ENCODE measurements around the gene TMEM100. TPM values are rescaled to one million over a fixed set of nuclear protein-coding genes. Genes with fewer than 3 reads are reported as not detected.

The TMEM100 gene
- total RNA-seq: 0.23 and 0.54 TPM in 2 replicates
- long read RNA-seq, partial matches to known transcripts: 0 of 1 reads
- long read RNA-seq, other reads (novel, unspliced or antisense): 1 of 1 reads

GRCh38 chr17:55722742-55723487, at the start of gene TMEM100:
Gene TMEM100, minus strand, starts transcription at chr17:55722864. Its CDS starts 1,794 bp downstream, at chr17:55721070.
- TF ChIP-seq, protein P1, sequence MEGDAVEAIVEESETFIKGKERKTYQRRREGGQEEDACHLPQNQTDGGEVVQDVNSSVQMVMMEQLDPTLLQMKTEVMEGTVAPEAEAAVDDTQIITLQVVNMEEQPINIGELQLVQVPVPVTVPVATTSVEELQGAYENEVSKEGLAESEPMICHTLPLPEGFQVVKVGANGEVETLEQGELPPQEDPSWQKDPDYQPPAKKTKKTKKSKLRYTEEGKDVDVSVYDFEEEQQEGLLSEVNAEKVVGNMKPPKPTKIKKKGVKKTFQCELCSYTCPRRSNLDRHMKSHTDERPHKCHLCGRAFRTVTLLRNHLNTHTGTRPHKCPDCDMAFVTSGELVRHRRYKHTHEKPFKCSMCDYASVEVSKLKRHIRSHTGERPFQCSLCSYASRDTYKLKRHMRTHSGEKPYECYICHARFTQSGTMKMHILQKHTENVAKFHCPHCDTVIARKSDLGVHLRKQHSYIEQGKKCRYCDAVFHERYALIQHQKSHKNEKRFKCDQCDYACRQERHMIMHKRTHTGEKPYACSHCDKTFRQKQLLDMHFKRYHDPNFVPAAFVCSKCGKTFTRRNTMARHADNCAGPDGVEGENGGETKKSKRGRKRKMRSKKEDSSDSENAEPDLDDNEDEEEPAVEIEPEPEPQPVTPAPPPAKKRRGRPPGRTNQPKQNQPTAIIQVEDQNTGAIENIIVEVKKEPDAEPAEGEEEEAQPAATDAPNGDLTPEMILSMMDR (conservative IDR thresholded peaks at IDR 0.05): no peak
- no peaks in the 10 kb centered on the region for H3K9me3 Mint-ChIP-seq
- no peak for DNase-seq (ENCODE audit: low read depth, low spot score)
- peaks cover 7% of the 10 kb centered on the region for H3K27me3 Mint-ChIP-seq (ENCODE audit: low read depth)
- peak within 1 kb of the TSS; percentile 81 for H3K4me3 Mint-ChIP-seq
- H3K36me3 Mint-ChIP-seq (ENCODE audit: low read depth): no peaks in the 10 kb centered on the region
- H3K27ac Mint-ChIP-seq (ENCODE audit: unreplicated experiment): peak within 1 kb of the TSS; percentile 84
- H3K4me1 Mint-ChIP-seq: peaks cover 47% of the 10 kb centered on the region

DNA sequence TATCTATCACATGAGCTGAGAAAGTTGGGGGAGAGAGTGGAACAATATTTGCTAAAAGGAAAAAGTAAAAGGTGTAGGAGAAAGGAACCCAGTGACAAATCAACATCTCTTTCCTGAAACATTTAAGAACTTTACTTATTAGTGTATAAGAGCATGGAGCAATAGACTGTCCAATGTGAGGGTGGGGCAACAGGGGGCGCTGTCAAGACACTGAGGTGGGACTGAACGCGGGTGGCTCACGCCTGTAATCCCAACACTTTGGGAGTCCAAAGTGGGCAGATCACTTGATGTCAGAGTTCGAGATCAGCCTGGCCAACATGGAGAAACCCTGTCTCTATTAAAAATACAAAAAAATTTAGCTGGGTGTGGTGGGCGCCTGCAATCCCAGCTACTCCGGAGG, 49.4 kb upstream of the TMEM100 start:
- Mint-ChIP-seq H3K27ac (ENCODE audit: unreplicated experiment) (no peak overlapping the region), H3K36me3 (ENCODE audit: low read depth) (peaks cover 32% of the 10 kb centered on the region), H3K4me3 (no peak overlapping the region), H3K27me3 (ENCODE audit: low read depth) (peaks cover 9% of the 10 kb centered on the region), H3K4me1 (peaks cover 20% of the 10 kb centered on the region), H3K9me3 (no peaks in the 10 kb centered on the region)
- no peak for DNase-seq (ENCODE audit: low read depth, low spot score)
- TF ChIP-seq, protein P1 (conservative IDR thresholded peaks at IDR 0.05): no peak

GRCh38 chr17:55770196-55770870, 47.7 kb upstream of the TMEM100 start:
- no peak overlapping the region for H3K4me3 Mint-ChIP-seq

GRCh38 chr17:55769625-55770000, 46.9 kb upstream of the TMEM100 start:
- Mint-ChIP-seq H3K27ac (ENCODE audit: unreplicated experiment) (no peak overlapping the region), H3K4me1 (peaks cover 7% of the 10 kb centered on the region), H3K27me3 (ENCODE audit: low read depth) (peaks cover 2% of the 10 kb centered on the region), H3K9me3 (peaks cover 3% of the 10 kb centered on the region), H3K4me3 (no peak overlapping the region), H3K36me3 (ENCODE audit: low read depth) (peaks cover 20% of the 10 kb centered on the region)
- TF ChIP-seq, protein P1 (conservative IDR thresholded peaks at IDR 0.05): no peak
- DNase-seq (ENCODE audit: low read depth, low spot score): no peak

More at GRCh38 chr17:55770196-55770870, 47.7 kb upstream of the TMEM100 start:
- Mint-ChIP-seq H3K27me3 (ENCODE audit: low read depth) (peaks cover 3% of the 10 kb centered on the region), H3K36me3 (ENCODE audit: low read depth) (peaks cover 22% of the 10 kb centered on the region), H3K4me1 (peaks cover 14% of the 10 kb centered on the region), H3K9me3 (peaks cover 2% of the 10 kb centered on the region), H3K27ac (ENCODE audit: unreplicated experiment) (no peak overlapping the region)
- TF ChIP-seq, protein P1 (conservative IDR thresholded peaks at IDR 0.05): peak; percentile 76
- no peak for DNase-seq (ENCODE audit: low read depth, low spot score)

DNA sequence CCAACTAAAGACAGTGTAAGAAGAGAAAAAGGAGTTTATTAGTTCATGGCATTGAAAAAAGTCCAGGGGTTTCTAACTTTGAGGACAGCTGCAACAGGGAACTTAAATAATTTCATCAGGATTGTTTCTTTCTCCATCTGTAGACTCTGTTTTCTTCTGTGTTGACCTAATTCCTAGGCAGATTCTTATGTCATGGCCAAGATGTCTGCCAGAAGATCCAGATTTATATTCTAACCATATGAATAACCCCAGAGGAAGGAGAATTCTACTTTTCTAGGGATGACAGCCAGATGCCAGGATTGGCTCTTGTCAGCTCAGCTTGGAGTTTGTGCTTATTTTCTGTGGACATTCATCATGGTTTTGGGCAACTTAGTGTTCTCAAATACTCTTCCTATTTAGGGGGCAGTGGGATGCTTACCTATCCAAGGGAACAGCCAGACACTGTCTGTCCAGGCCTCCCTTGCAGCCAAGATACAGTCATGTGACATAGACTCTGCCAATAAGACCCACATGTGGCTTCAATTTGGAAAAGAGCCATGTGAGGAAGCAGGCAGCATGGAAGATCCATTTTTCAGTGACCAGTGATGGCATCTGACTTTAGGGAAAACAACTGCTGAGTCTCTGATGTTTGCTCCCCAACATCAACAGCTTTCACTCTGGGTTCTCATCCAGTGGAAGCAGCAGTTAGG, 46.4 kb upstream of the TMEM100 start:
- Mint-ChIP-seq H3K4me3 (no peak overlapping the region), H3K9me3 (peaks cover 5% of the 10 kb centered on the region), H3K27ac (ENCODE audit: unreplicated experiment) (no peak overlapping the region), H3K27me3 (ENCODE audit: low read depth) (no peaks in the 10 kb centered on the region), H3K4me1 (peaks cover 8% of the 10 kb centered on the region), H3K36me3 (ENCODE audit: low read depth) (peaks cover 22% of the 10 kb centered on the region)
- TF ChIP-seq, protein P1 (conservative IDR thresholded peaks at IDR 0.05): no peak
- DNase-seq (ENCODE audit: low read depth, low spot score): no peak

All from neural crest cell (in vitro differentiated cells).